HFFc6 (cell line): ENCODE results near the gene CCL4. TPM values are rescaled to one million over a fixed set of nuclear protein-coding genes. Genes with fewer than 3 reads are reported as not detected.

Experiments used
- DNase-seq: peaks from one replicate; pipeline ENCODE4 v3.0.0-alpha.2; 2018
- H3K27ac Mint-ChIP-seq: 2 replicates; pipeline ENCODE4 v1.8.0; 2020; ENCODE audit warnings: mild to moderate bottlenecking, mixed read lengths
- H3K27me3 Mint-ChIP-seq: 2 replicates; pipeline ENCODE4 v1.8.0; 2021; ENCODE audit warnings: mild to moderate bottlenecking, moderate library complexity, mixed read lengths; ENCODE audit not compliant: insufficient read depth
- H3K36me3 Mint-ChIP-seq: 2 replicates; pipeline ENCODE4 v1.8.0; 2021; ENCODE audit warnings: low read depth, mixed read lengths
- H3K4me1 Mint-ChIP-seq: 2 replicates; pipeline ENCODE4 v1.8.0; 2020; ENCODE audit warnings: low read depth, mixed read lengths
- H3K4me3 Mint-ChIP-seq: 2 replicates; pipeline ENCODE4 v1.8.0; 2020; ENCODE audit warnings: mild to moderate bottlenecking, moderate library complexity, mixed read lengths
- H3K9me3 Mint-ChIP-seq: 2 replicates; pipeline ENCODE4 v1.8.0; 2020; ENCODE audit warnings: mild to moderate bottlenecking, mixed read lengths
- total RNA-seq, 6 experiments: library from RNA; stranded (reverse); fragmentation: NEBNext Ultra II Directional; extraction: Animal tissue kit (Norgen Biotek cat#: 25700); gene quantifications; 2 replicates in 1 of 6; 3 replicates in 5 of 6; pipeline ENCODE4 v1.2.3, GENCODE V29; 2021
- TF ChIP-seq, protein P1 (sequence below): fragments of 200-600 bp; sonication (generic); IDR thresholded peaks from 2 replicates; pipeline ENCODE4 v1.5.0; 2021; ENCODE audit warnings: antibody characterized with exemption, mild to moderate bottlenecking

CCL4 gene
- total RNA-seq, 6 experiments from 2014 or later = not detected

DNA sequence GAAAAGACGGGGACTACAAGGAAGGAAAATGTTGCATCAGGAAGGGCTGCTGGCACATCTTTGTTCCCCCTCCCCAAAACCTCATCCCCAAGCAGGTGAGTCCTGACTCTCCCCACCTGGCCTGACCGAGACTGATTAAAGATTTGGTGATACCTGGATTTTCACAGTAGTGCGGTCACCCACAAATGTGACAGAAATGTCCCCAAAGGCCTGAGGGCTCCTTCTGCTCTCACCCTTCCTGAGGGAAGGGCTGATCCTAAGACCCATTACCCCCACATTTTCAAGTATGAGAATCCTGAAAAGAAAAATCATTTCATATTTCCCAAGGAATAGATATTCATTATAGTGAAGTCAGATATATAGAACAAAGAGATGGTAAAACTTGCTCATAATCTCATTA is 44.0 kb downstream of the CCL4 start:
- no peak for DNase-seq
- H3K4me3 Mint-ChIP-seq = no peak overlapping the region
- no peak overlapping the region for H3K27ac Mint-ChIP-seq
- TF ChIP-seq, protein P1, sequence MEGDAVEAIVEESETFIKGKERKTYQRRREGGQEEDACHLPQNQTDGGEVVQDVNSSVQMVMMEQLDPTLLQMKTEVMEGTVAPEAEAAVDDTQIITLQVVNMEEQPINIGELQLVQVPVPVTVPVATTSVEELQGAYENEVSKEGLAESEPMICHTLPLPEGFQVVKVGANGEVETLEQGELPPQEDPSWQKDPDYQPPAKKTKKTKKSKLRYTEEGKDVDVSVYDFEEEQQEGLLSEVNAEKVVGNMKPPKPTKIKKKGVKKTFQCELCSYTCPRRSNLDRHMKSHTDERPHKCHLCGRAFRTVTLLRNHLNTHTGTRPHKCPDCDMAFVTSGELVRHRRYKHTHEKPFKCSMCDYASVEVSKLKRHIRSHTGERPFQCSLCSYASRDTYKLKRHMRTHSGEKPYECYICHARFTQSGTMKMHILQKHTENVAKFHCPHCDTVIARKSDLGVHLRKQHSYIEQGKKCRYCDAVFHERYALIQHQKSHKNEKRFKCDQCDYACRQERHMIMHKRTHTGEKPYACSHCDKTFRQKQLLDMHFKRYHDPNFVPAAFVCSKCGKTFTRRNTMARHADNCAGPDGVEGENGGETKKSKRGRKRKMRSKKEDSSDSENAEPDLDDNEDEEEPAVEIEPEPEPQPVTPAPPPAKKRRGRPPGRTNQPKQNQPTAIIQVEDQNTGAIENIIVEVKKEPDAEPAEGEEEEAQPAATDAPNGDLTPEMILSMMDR = no peak
- no peaks in the 10 kb centered on the region for H3K36me3 Mint-ChIP-seq
- no peaks in the 10 kb centered on the region; the same call in 1 of the 2 replicates for H3K27me3 Mint-ChIP-seq
- no peaks in the 10 kb centered on the region for H3K9me3 Mint-ChIP-seq
- peaks cover 12% of the 10 kb centered on the region for H3K4me1 Mint-ChIP-seq

DNA sequence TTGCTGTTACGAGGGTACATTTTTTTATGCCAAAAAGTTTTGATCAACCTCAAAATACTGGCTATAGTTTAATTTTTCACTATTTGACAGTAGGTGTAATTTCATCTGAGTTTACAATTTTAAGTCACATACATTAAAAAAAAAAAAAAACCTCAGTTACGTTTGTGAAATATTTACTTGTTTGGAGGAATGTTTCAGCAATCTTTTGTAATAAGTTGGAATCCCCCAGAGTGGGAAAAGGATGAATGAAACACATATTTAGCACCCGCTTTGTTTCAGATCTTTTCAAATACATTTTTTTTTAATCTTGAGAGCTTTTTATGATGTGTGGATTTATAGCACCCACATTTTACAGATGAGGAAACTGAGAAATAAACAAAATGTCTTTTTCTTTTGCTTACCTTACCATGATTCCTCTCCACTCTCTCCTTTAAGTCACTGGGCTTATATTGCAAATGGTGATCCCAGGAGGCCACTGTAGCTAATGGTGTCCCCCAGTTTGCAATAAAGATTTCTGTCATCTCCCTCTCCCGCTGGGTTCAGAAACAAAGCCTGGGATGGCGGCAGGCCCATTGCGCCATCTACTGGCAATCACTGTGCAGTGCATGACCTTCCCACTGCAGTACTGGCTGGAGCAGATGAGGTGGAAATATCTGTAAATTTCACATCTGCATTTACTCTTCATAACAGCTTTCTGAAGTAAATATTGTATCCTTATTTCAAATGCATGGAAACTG is 45.1 kb downstream of the CCL4 start:
- TF ChIP-seq, protein P1 = peak; percentile 98
- Mint-ChIP-seq H3K4me3 (no peak overlapping the region; the same call in 1 of the 2 replicates), H3K27me3 (no peaks in the 10 kb centered on the region; the same call in 1 of the 2 replicates), H3K36me3 (no peaks in the 10 kb centered on the region), H3K4me1 (peaks cover 12% of the 10 kb centered on the region), H3K27ac (no peak overlapping the region), H3K9me3 (no peaks in the 10 kb centered on the region)
- peak; percentile 32 for DNase-seq

DNA sequence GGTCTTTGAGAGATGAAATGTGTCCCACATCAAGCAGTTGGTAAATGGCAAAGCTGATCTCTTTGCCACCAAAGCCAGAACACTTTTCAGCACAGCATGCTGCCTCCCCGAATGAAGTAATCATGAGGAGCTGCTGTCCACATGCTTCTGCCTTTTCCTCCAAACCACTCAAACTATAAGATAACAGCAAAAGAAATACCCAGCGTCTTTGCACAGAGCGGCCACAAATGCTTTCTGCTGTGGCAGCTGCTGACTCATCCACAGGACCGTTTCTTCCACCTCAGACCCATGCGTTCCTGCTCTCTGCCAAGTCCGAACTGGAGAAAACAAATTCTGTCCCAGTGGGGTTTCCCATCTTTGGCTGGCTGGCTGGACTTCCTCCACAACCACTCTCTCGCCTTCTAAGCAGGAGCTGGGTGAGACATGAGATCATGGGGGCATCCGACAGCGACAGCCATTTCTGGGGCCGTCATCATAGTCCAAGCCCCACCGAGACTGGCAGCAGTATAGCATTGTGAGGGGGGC is 45.7 kb downstream of the CCL4 start:
- H3K9me3 Mint-ChIP-seq = no peaks in the 10 kb centered on the region
- no peaks in the 10 kb centered on the region for H3K36me3 Mint-ChIP-seq
- no peak overlapping the region for H3K27ac Mint-ChIP-seq
- peak overlapping the region; percentile 9; the same call in 1 of the 2 replicates for H3K4me3 Mint-ChIP-seq
- H3K4me1 Mint-ChIP-seq = peaks cover 12% of the 10 kb centered on the region
- peaks cover under 1% of the 10 kb centered on the region; the same call in 1 of the 2 replicates for H3K27me3 Mint-ChIP-seq
- peak; percentile 32 for DNase-seq
- TF ChIP-seq, protein P1 = peak; percentile 67

- no peak overlapping the region for H3K4me3 Mint-ChIP-seq
- no peak overlapping the region for H3K27ac Mint-ChIP-seq
- peaks cover 12% of the 10 kb centered on the region for H3K4me1 Mint-ChIP-seq
- H3K27me3 Mint-ChIP-seq = peaks cover 3% of the 10 kb centered on the region; the same call in 1 of the 2 replicates
- H3K9me3 Mint-ChIP-seq = no peaks in the 10 kb centered on the region
- TF ChIP-seq, protein P1 = no peak
- DNase-seq = no peak
- H3K36me3 Mint-ChIP-seq = no peaks in the 10 kb centered on the region
Measured at GRCh38 chr17:36151891-36152638, 48.4 kb downstream of the CCL4 start.

GRCh38 chr17:36152639-36153120 is 49.1 kb downstream of the CCL4 start:
- TF ChIP-seq, protein P1 = peak; percentile 35; the same call in 1 of the 2 replicates
- Mint-ChIP-seq H3K36me3 (no peaks in the 10 kb centered on the region), H3K9me3 (no peaks in the 10 kb centered on the region), H3K4me3 (no peak overlapping the region), H3K27ac (no peak overlapping the region), H3K4me1 (peaks cover 12% of the 10 kb centered on the region), H3K27me3 (peaks cover 3% of the 10 kb centered on the region; the same call in 1 of the 2 replicates)
- DNase-seq = no peak
